H1 (cell line): ENCODE data around the gene EYA2.

Experiments used
- EP300 ChIP-seq, 2 experiments: IDR thresholded peaks; 1 replicate in 1 of 2; 2 replicates in 1 of 2; pipeline ENCODE4 v1.6.1; 2011 to 2012; ENCODE audit warnings: low read depth in 2 of 2, low read length in 2 of 2, mild to moderate bottlenecking in 2 of 2, borderline replicate concordance in 1 of 2, inconsistent platforms in 1 of 2, moderate library complexity in 1 of 2
- POLR2A ChIP-seq, 2 experiments: IDR thresholded peaks; 1 replicate in 1 of 2; 2 replicates in 1 of 2; pipeline ENCODE4 v1.6.1; 2011; ENCODE audit warnings: low read depth in 2 of 2, low read length in 2 of 2, mild to moderate bottlenecking in 2 of 2; ENCODE audit errors: control extremely low read depth in 1 of 2

- TF ChIP-seq EP300 (IDR thresholded peaks at IDR 0.05; ENCODE audit: borderline replicate concordance in 1 of 2, low read depth in 2 of 2, low read length in 2 of 2) = no peak
- TF ChIP-seq POLR2A (IDR thresholded peaks at IDR 0.05; ENCODE audit: control extremely low read depth in 1 of 2, low read depth in 2 of 2, low read length in 2 of 2) = no peak
Measured at GRCh38 chr20:47118641-47119040, 224.0 kb downstream of the EYA2 start.
